Thyroid gland (tissue), 4 donors: ENCODE measurements around the gene THSD7B.

Source experiments
- CTCF ChIP-seq, 6 experiments: fragments of 200-600 bp in 3 of 6; fragments of 450-650 bp in 3 of 6; sonication (generic) in 3 of 6; IDR thresholded peaks; one replicate each; pipeline ENCODE4 v1.5.1; 2016 to 2019; ENCODE audit warnings: antibody characterized with exemption in 6 of 6, mild to moderate bottlenecking in 2 of 6, inconsistent platforms in 1 of 6, moderate library complexity in 1 of 6
- POLR2A ChIP-seq, 2 donors: fragments of 450-650 bp; IDR thresholded peaks; one replicate each; pipeline ENCODE4 v1.6.1; 2017; ENCODE audit warnings: antibody characterized with exemption in 2 of 2, mild to moderate bottlenecking in 2 of 2, moderate library complexity in 1 of 2

DNA sequence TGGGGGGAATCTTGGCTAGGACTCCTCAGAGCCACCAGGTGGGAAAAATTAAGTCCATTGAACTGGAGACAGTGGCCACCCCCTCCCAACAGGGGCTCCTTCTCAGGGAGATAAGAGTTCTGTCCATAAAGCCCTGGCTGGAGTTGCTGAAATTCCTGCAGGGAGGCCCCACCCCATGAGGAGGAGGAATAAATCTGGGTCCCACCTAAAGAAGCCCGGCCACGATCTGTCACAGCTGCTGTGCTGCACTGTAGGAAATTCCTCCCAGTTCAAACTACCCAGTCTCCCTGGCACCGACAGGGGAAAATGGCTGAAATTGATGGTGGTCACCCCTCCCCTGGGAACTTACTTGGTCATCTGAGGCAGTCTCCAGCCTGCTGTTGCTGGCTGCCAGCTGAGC is 215.0 kb downstream of the THSD7B start:
- TF ChIP-seq POLR2A (IDR thresholded peaks at IDR 0.05) (no peak), CTCF (IDR thresholded peaks at IDR 0.05) (no peak)
